Measurements from ENCODE around the gene RANBP1. TPM values are rescaled to one million over a fixed set of nuclear protein-coding genes. Genes with fewer than 3 reads are reported as not detected.
A peak's percentile ranks its signal among the peaks of the same experiment; 100 is the strongest.

RANBP1 gene
- total and polyA plus RNA-seq, 2 of the 13 experiments (the other 11 are each of a cell fraction or from before 2014, with no cell fraction given) = 181 to 492 TPM

- POLR2A ChIA-PET = no interaction called here
- WGBS (ENCODE audit: low lambda C conversion rate) = 20% methylated on average over 10 of the region's 12 CpGs
These were observed 59.6 kb downstream of the RANBP1 start for GRCh38 chr22:20175597-20175900.

DNA sequence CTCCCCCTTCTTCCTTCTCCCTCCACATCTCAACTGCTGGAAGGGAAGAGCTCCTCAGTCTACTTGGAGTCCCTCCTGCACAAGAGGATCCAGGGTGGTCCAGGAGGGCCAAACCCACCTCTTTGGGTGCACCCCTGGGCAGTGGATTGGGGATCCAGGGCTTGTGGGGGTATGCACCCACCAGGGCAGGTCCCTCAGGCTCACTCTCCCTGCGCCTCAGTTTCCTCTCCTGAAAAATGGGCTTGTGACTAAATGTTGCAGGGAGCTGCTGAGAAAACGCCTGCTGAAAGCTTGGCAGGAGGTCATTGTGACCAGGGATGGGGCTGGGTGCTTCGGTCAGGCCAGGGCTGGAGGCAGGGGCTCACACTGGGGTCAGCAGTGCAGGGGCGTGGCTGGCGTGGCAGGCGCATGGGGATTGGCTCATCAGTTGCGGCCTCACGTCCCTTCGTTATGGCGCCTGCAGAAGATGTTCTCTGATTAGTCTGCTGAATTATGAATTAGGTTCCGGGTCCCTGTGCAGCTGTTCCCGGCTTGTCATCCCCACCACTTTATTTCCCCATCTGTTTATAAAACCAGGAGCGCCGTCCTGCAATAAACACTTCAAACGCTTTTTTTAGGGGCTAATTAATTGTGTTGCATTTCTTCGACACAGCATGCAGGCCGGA, 60.6 kb downstream of the RANBP1 start:
- no peak overlapping the region for H3K27ac ChIP-seq (ENCODE audit: extremely low read length, insufficient read depth, low read length)
- no peak overlapping the region for H3K4me3 ChIP-seq (replicated peaks in 1 of 3; ENCODE audit: insufficient read depth in 1 of 3, low read depth in 2 of 3, low read length in 3 of 3)
- ATAC-seq = no peak
- H3K27me3 ChIP-seq (ENCODE audit: control insufficient read depth in 1 of 2, insufficient read depth in 2 of 2, low read length in 2 of 2) = peaks cover 21 to 86% of the 10 kb centered on the region in 2 experiments
- BruUV-seq (replicated peaks) = no TSS peak
- no peak overlapping the region for H2AFZ ChIP-seq (ENCODE audit: low read length)
- TF ChIP-seq ZNF629 (CRISPR knock-in tag; conservative IDR thresholded peaks at IDR 0.05) = peak; percentile 60
- no peak for TF ChIP-seq AHDC1 (CRISPR knock-in tag; IDR thresholded peaks at IDR 0.05; ENCODE audit: borderline replicate concordance)
- in situ Hi-C loops (cut with HindIII; ENCODE audit: extremely low pct_ligation_motif_present, low pct_unique_long_range_greater_than_20kb) = no loop called here
- H3K36me3 ChIP-seq (replicated peaks in 1 of 2; ENCODE audit: control insufficient read depth in 1 of 2, insufficient read depth in 2 of 2, low read length in 2 of 2) = no peaks in the 10 kb centered on the region
- ChIA-PET CTCF (ENCODE audit: low intra/inter-chr PET ratio, low total read pairs) (no interaction called here), POLR2A (no interaction called here)
- no peaks in the 10 kb centered on the region for H3K9me3 ChIP-seq (ENCODE audit: low read length)
- intact Hi-C loops (cut with micrococcal nuclease; ENCODE audit: unreplicated experiment) = no loop called here
- H4K20me1 ChIP-seq (ENCODE audit: insufficient read depth, low read length) = 0 out of 2 replicates have a peak, but pooled peaks cover 3% of the 10 kb centered on the region
- H3K79me2 ChIP-seq (ENCODE audit: insufficient read depth, low read length) = no peaks in the 10 kb centered on the region
- peaks cover 6% of the 10 kb centered on the region; the same call in 1 of the 2 replicates for H3K4me1 ChIP-seq (ENCODE audit: insufficient read depth, low read length)
- no peak overlapping the region for H3K9ac ChIP-seq (ENCODE audit: insufficient read depth, low read depth, low read length)
- H3K4me2 ChIP-seq (ENCODE audit: low read depth, low read length) = no peak overlapping the region
- 49% methylated on average over 12 of the region's 17 CpGs for WGBS (ENCODE audit: low lambda C conversion rate)
- FAIRE-seq = no peak
- DNase-seq (ENCODE audit: low spot score) = no peak

More at GRCh38 chr22:20175597-20175900, 59.6 kb downstream of the RANBP1 start:
- 0 out of 2 replicates have a peak, but pooled peaks cover 3% of the 10 kb centered on the region for H4K20me1 ChIP-seq (ENCODE audit: insufficient read depth, low read length)
- no peak for ATAC-seq
- intact Hi-C loops (cut with micrococcal nuclease; ENCODE audit: unreplicated experiment) (no loop called here), in situ Hi-C loops (cut with HindIII; ENCODE audit: extremely low pct_ligation_motif_present, low pct_unique_long_range_greater_than_20kb) (no loop called here)
- CTCF ChIA-PET (ENCODE audit: low intra/inter-chr PET ratio, low total read pairs) = no interaction called here
- no peak overlapping the region for H2AFZ ChIP-seq (ENCODE audit: low read length)
- no peak overlapping the region for H3K4me3 ChIP-seq (replicated peaks in 1 of 3; ENCODE audit: insufficient read depth in 1 of 3, low read depth in 2 of 3, low read length in 3 of 3)
- H3K27me3 ChIP-seq (ENCODE audit: control insufficient read depth in 1 of 2, insufficient read depth in 2 of 2, low read length in 2 of 2) = peaks cover 22 to 88% of the 10 kb centered on the region in 2 experiments
- no peaks in the 10 kb centered on the region for H3K79me2 ChIP-seq (ENCODE audit: insufficient read depth, low read length)
- no peak overlapping the region for H3K4me2 ChIP-seq (ENCODE audit: low read depth, low read length)
- no peaks in the 10 kb centered on the region for H3K9me3 ChIP-seq (ENCODE audit: low read length)
- TF ChIP-seq ZNF496 (CRISPR knock-in tag; IDR thresholded peaks at IDR 0.05; ENCODE audit: insufficient replicate concordance) (no peak), KLF16 (CRISPR knock-in tag; IDR thresholded peaks at IDR 0.05) (no peak), ZNF670 (CRISPR knock-in tag; IDR thresholded peaks at IDR 0.05; ENCODE audit: borderline replicate concordance) (no peak), POLR2AphosphoS5 (IDR thresholded peaks at IDR 0.05; ENCODE audit: low read depth, low read length) (no peak), ZNF615 (CRISPR knock-in tag; IDR thresholded peaks at IDR 0.05; ENCODE audit: borderline replicate concordance) (no peak)
- TF ChIP-seq, protein P1, sequence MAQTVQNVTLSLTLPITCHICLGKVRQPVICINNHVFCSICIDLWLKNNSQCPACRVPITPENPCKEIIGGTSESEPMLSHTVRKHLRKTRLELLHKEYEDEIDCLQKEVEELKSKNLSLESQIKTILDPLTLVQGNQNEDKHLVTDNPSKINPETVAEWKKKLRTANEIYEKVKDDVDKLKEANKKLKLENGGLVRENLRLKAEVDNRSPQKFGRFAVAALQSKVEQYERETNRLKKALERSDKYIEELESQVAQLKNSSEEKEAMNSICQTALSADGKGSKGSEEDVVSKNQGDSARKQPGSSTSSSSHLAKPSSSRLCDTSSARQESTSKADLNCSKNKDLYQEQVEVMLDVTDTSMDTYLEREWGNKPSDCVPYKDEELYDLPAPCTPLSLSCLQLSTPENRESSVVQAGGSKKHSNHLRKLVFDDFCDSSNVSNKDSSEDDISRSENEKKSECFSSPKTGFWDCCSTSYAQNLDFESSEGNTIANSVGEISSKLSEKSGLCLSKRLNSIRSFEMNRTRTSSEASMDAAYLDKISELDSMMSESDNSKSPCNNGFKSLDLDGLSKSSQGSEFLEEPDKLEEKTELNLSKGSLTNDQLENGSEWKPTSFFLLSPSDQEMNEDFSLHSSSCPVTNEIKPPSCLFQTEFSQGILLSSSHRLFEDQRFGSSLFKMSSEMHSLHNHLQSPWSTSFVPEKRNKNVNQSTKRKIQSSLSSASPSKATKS (CRISPR knock-in tag; IDR thresholded peaks at IDR 0.05) = no peak
- no peak overlapping the region for H3K27ac ChIP-seq (ENCODE audit: extremely low read length, insufficient read depth, low read length)
- no peak for FAIRE-seq
- H3K36me3 ChIP-seq (replicated peaks in 1 of 2; ENCODE audit: control insufficient read depth in 1 of 2, insufficient read depth in 2 of 2, low read length in 2 of 2) = no peaks in the 10 kb centered on the region
- peaks cover 6% of the 10 kb centered on the region; the same call in 1 of the 2 replicates for H3K4me1 ChIP-seq (ENCODE audit: insufficient read depth, low read length)
- H3K9ac ChIP-seq (ENCODE audit: insufficient read depth, low read depth, low read length) = no peak overlapping the region
- no TSS peak for BruUV-seq (replicated peaks)
- DNase-seq (ENCODE audit: low spot score) = no peak
